Measurements from ENCODE around the gene NEK6. TPM values are rescaled to one million over a fixed set of nuclear protein-coding genes. Genes with fewer than 3 reads are reported as not detected.

Gene NEK6
- total RNA-seq, 6 experiments from 2014 or later, result 61.6 to 128 (median 67.5) TPM

- Histone ChIP-seq H3K4me3 (no peak overlapping the region), H3K4me1 (peaks cover 0 to 10% (median 6%) of the 10 kb centered on the region in 4 donors), H3K27ac (no peak overlapping the region), H3K36me3 (peaks cover 0 to 59% (median 32%) of the 10 kb centered on the region in 4 donors), H3K27me3 (no peaks in the 10 kb centered on the region), H3K9me3 (no peaks in the 10 kb centered on the region)
- no peak for TF ChIP-seq POLR2A (IDR thresholded peaks at IDR 0.05)
- no peak for TF ChIP-seq CTCF (IDR thresholded peaks at IDR 0.05)
- 88% methylated on average over 7 of the region's 17 CpGs for WGBS (ENCODE audit: insufficient coverage, low coverage, low lambda C conversion rate, missing lambda C conversion rate)
- intact Hi-C loops (cut with DNase I), result no loop called here
- peak in 2 of 4 donors; percentile 1 to 3 for ATAC-seq
- DNase-seq, result no peak
Measured at GRCh38 chr9:124354346-124355038, 96.7 kb downstream of the NEK6 start.

GRCh38 chr9:124355039-124355940 is 97.5 kb downstream of the NEK6 start:
- Histone ChIP-seq H3K9me3 (no peaks in the 10 kb centered on the region), H3K4me1 (peaks cover 0 to 18% (median 7%) of the 10 kb centered on the region in 4 donors), H3K36me3 (peaks cover 0 to 54% (median 28%) of the 10 kb centered on the region in 4 donors), H3K27me3 (no peaks in the 10 kb centered on the region), H3K27ac (no peak overlapping the region), H3K4me3 (no peak overlapping the region)
- WGBS (ENCODE audit: insufficient coverage, low coverage, low lambda C conversion rate, missing lambda C conversion rate), result 91% methylated on average over 11 of the region's 21 CpGs
- ATAC-seq (peak in 2 of 4 donors; percentile 1 to 6), DNase-seq (no peak)
- no peak for TF ChIP-seq CTCF (IDR thresholded peaks at IDR 0.05)
- TF ChIP-seq POLR2A (IDR thresholded peaks at IDR 0.05), result no peak
- intact Hi-C loops (cut with DNase I), result no loop called here

GRCh38 chr9:124355941-124356744 is 98.4 kb downstream of the NEK6 start:
- DNase-seq (no peak), ATAC-seq (no peak)
- TF ChIP-seq POLR2A (IDR thresholded peaks at IDR 0.05) (no peak), CTCF (IDR thresholded peaks at IDR 0.05) (no peak)
- intact Hi-C loops (cut with DNase I), result no loop called here
- no peaks in the 10 kb centered on the region for H3K9me3 ChIP-seq
- H3K36me3 ChIP-seq, result peaks cover 0 to 46% (median 23%) of the 10 kb centered on the region in 4 donors
- WGBS (ENCODE audit: insufficient coverage, low coverage, low lambda C conversion rate, missing lambda C conversion rate), result 80% methylated on average over 2 of the region's 15 CpGs
- no peaks in the 10 kb centered on the region for H3K27me3 ChIP-seq
- H3K4me1 ChIP-seq, result peaks cover 0 to 21% (median 3%) of the 10 kb centered on the region in 4 donors
- H3K27ac ChIP-seq, result no peak overlapping the region
- no peak overlapping the region for H3K4me3 ChIP-seq

- H3K36me3 ChIP-seq, result peaks cover 0 to 39% (median 19%) of the 10 kb centered on the region in 4 donors
- no peaks in the 10 kb centered on the region for H3K27me3 ChIP-seq
- WGBS (ENCODE audit: insufficient coverage, low coverage, low lambda C conversion rate, missing lambda C conversion rate), result 77% methylated on average over 3 of the region's 19 CpGs
- peaks cover 0 to 21% (median 3%) of the 10 kb centered on the region in 4 donors for H3K4me1 ChIP-seq
- TF ChIP-seq CTCF (IDR thresholded peaks at IDR 0.05) (no peak), POLR2A (IDR thresholded peaks at IDR 0.05) (no peak)
- ATAC-seq, result no peak
- H3K4me3 ChIP-seq, result no peak overlapping the region
- intact Hi-C loops (cut with DNase I), result no loop called here
- H3K27ac ChIP-seq, result no peak overlapping the region
- DNase-seq, result no peak
- H3K9me3 ChIP-seq, result peaks cover 0 to 3% (median 0%) of the 10 kb centered on the region in 4 donors
Measured at GRCh38 chr9:124356745-124357390, 99.1 kb downstream of the NEK6 start.
